NCI-H460 (cell line): Measurements from ENCODE around the gene RRAS2. TPM values are rescaled to one million over a fixed set of nuclear protein-coding genes. Genes with fewer than 3 reads are reported as not detected.
"Not testable (repeated sequence)": the region's sequence is repeated elsewhere in the genome, so short reads cannot be mapped to it uniquely, and the experiment has no call there.

Source experiments
- DNase-seq: peaks from one replicate; pipeline ENCODE4 v3.0.0-alpha.2; 2016; ENCODE audit warnings: low read depth; ENCODE audit errors: extremely low read depth
- total RNA-seq: library from RNA; depleted of rRNA; stranded (reverse); fragments of >200 nt; shearing (Covaris generic); gene quantifications from 2 replicates; pipeline ENCODE4 v1.2.3, GENCODE V29; 2014

RRAS2 gene
- total RNA-seq, 1 experiment from 2014 or later, result 42.1 TPM

GRCh38 chr11:14373941-14374646, 15.1 kb upstream of the RRAS2 start:
- DNase-seq, result no peak

DNA sequence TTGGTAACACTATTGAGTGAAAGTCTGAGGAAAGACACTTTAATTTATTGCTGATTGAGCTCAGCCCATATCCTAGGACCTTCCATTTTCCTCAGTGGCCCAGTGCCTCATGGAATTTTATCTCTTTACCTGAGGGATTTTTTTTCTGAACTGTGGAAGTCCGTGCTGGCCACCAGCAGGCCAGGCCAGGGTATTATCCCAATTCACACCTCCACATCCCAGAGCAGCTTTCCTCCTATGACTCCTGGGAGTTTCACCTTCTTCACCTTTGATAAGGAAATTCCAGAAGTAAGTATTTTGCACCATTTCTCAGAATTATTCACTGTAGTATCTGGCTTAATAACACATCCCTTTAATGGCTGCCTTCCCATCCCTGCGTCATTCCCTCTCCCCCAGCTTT, 13.0 kb upstream of the RRAS2 start:
- DNase-seq, result no peak

GRCh38 chr11:14371249-14371648, 12.3 kb upstream of the RRAS2 start:
- no peak for DNase-seq

DNA sequence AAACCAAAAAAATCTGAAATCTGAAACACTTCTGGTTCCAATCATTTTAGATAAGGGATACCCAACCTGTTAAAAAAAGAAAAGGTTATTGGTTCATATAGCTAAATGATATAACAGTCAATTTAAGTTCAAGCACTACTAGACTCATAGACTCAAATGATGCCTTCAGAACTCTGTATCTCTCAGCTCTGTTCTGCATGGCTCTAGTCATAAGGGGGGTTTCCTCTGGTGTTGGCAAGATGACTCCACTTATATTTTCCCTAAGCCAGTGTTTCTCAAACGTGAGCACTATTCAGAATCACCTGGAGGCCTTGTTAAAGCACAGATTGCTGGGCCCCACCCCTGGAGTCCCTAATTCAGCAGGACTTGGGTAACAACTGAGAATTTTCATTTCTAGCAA, 11.5 kb upstream of the RRAS2 start:
- no peak for DNase-seq

GRCh38 chr11:14369598-14369997, 10.6 kb upstream of the RRAS2 start:
- no peak for DNase-seq

DNA sequence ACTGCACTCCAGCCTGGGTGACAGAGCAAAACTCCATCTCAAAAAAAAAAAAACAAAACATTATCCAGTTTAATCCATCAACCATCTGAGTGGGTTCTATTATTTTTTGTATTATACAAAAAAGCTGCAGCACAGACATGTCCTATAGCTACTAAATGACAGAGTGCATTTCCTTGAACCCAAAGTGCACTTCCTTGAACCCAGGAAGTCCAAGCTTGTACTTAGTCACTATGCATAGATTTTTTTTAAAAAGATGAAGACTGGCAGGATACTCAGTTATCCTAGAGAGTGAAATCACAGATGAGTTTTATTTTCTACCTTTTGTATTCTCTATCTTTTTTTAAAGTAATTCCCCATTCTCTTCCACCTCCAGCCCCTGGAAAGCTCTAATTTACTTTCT, 8.0 kb upstream of the RRAS2 start:
- no peak for DNase-seq

DNA sequence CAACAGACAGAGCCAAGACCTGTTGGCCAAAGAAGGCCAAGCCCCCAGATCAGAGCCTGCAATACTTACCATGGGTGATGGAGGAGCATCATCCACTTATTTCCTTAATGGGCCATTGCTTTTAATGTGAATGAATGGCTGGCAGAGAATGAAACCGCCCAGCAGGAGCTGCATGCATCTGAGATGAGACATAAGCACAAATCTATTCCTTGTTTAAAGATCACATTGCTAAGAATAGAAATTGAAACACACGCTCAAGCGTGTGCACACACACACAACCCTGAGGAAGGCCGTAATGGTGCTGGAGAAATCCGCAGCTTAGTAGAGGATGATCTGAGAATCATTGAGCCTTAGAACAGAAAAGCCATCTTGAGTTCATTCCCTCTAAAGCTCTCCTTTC, 5.3 kb upstream of the RRAS2 start:
- DNase-seq, result no peak

GRCh38 chr11:14362611-14363010, 3.6 kb upstream of the RRAS2 start:
- no peak for DNase-seq

DNA sequence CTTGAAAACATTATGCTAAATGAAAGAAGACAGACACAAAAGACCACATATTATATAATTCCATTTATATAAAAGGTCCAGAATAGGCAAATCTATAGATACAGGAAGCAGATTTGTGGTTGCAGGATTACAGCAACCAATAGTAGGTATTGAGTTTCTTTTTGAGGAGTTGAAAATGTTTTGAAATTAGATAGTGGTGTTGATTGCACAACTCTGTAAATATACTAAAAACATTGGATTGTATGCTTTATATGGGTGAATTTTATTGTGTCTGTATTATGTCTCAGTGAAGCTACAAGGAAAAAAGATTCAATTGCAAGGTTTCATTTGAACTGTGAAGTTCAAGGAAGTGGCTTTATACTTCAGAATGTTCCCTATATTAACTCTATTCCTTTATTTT, 3.0 kb upstream of the RRAS2 start:
- DNase-seq, result no peak

- no peak for DNase-seq
Measured at GRCh38 chr11:14360976-14361375, 2.0 kb upstream of the RRAS2 start.

- DNase-seq, result no peak
Measured at GRCh38 chr11:14359501-14360031, 583 bp upstream of the RRAS2 start.

DNA sequence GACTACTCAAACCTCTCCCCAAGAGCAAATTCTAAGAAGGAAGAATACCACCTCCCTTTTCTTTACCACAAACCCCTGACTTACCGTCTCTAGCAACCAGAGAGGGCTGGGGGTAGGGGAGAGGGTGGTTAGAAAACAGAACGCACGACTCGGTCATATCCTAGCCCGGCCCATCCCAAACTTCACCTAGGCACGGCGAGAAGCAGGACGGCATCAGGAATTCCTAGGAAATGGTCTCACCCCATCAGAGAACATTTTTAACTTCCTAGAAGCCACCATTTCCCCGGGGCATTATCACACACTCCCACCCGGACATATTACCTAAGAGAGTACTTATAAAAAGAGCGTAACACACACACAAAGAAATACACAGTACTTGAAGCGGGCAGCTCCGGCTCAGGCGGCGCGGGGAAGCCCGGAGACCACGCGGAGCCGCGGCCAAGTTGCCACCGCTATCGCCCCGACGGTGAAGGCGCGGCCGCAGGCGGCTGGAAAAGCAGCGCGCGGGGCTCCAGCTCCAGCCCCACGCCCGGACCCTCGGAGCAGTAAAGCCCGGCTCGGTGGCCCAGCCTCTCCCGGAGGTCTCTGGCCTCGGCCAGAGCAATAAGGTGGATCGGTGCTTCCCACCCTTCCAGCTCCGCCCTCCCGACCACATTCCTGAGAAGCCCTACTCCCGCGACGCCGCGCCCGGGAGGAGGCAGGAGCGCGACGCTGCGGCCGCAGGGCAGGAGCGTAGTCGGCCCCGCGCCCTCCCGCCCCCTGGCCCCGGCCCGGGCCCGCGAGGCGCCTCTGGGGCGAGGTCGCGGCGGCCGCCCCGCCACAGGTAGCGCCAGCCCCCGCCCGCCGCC, 878 bp downstream of the RRAS2 start:
- DNase-seq, result peak; percentile 40

DNA sequence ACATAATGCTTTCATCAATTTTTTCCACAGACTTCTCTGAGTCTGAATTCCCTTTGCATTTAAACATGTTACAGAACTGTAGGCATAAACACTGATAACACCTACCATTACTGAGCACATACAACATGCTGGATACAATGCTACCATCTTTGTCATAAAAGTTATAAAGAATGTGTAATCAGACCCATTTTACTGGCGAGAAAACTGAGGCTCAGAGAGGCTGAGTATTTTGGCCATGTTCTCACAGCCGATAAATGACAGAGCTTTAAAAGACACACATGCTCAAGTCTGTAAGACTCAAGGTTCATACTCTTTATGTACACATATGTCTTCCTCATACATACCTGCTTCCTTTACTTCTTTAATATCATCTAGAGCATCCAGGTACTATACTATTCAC, 2.6 kb downstream of the RRAS2 start:
- no peak for DNase-seq

DNA sequence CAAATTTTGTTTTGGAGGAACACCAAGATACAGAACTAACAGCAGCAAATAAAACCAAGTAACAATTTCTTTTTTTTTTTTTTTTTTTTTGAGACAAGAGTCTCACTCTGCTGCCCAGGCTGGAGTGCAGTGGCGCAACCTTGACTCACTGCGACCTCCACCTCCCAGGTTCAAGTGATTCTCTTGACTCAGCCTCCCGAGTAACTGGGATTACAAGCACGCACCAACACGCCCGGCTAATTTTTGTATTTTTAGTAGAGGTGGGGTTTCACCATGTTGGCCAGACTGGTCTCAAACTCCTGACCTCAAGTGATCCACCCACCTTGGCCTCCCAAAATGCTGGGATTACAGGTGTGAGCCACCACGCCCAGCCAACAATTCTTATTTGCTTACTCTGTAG, 4.4 kb downstream of the RRAS2 start:
- not testable (repeated sequence) for DNase-seq

- no peak for DNase-seq
Measured at GRCh38 chr11:14350716-14351238, 8.2 kb downstream of the RRAS2 start.

GRCh38 chr11:14350215-14350614, 8.8 kb downstream of the RRAS2 start:
- no peak for DNase-seq

DNA sequence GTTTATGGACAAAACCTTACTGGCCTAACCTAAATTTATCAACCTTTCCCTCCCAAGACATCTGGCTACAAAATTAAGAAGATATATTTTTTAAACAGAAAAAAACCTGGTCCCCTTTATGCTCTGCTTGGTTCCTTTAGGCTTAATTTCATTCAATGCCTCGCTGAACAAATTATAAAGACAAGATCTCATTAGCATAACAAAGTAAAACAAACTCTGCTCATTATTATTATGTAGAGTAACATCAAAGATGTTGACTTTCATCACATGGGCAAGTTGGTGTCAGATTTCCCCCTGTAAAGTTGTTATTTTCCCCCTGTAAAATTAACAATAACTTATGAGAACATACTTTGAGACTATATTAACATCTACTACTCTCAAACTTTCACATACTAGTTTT, 11.0 kb downstream of the RRAS2 start:
- DNase-seq, result no peak

DNA sequence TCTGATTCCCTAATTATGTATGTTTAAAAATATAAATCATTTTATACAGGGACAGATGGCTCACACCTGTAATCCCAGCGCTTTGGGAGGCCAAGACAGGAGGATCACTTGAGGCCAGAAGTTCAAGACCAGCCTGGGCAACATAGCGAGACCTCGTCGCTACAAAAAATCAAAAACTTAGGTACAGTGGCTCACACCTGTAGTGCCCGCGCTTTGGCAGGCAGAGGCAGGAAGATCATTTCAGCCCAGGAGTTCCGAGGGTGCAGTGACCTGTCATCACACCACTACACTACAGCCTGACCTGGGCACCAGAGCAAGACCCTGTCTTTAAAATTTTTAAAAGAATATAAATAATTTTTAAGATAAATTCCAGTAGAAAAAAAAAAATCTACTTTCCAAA, 11.5 kb downstream of the RRAS2 start:
- no peak for DNase-seq

DNA sequence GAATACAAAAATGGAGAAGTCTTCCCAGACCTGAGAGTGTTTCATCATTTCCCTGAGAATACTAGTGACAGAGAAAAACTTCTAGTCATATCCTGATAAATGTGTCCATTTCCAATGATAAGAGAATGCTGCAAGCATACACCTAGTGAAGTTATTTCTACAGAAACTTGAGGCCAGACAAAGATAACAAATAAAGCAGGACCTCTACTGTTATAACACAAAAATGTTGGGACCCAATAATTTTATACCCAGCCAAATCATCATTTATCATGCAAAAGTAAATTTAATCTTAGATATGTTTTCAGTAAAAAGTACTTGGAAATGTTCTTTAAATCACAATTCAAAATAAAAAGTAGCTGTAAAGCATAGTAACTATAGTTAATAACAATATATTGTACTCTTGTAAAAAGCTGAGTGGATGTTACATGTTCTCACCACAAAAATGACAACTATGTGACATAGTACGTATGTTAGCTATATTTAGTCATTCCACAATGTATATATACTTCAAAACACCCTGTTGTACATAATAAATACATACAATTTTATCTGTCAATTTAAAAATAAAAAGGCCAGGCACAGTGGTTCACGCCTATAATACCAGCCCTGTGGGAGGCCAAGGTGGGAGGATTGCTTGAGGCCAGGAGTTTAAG, 12.6 kb downstream of the RRAS2 start:
- DNase-seq, result no peak

DNA sequence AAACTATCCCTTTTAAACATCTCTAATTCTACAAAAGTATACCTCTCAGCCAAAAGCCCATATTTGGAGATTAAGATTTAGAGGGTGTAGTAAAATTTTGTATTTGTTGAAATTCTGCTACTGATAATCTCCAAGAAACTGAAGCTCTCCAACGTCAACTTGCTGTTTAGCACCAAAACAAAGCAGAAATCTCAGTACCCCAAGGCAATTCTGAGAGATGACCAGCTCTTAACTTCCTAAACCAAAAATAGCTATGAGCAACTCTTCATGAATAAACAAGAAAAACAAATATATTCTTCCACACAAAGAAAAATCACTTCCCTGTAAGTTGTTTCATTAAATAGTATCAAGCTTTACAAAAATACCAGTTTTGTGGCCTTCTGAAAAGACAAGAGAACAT, 13.3 kb downstream of the RRAS2 start:
- DNase-seq, result no peak

GRCh38 chr11:14345016-14345415, 14.0 kb downstream of the RRAS2 start:
- not testable (repeated sequence) for DNase-seq
